HG03060 (cell line): ENCODE data around the gene EMC1.
"Not testable (repeated sequence)": the region's sequence is repeated elsewhere in the genome, so short reads cannot be mapped to it uniquely, and the experiment has no call there.

Experiments
- ATAC-seq: cut with Tn5 transposase; IDR thresholded peaks from one replicate; pipeline ENCODE4 v1.9.1; 2021; ENCODE audit warnings: low read depth, moderate number of reproducible peaks; ENCODE audit not compliant: unreplicated experiment

EMC1 gene

DNA sequence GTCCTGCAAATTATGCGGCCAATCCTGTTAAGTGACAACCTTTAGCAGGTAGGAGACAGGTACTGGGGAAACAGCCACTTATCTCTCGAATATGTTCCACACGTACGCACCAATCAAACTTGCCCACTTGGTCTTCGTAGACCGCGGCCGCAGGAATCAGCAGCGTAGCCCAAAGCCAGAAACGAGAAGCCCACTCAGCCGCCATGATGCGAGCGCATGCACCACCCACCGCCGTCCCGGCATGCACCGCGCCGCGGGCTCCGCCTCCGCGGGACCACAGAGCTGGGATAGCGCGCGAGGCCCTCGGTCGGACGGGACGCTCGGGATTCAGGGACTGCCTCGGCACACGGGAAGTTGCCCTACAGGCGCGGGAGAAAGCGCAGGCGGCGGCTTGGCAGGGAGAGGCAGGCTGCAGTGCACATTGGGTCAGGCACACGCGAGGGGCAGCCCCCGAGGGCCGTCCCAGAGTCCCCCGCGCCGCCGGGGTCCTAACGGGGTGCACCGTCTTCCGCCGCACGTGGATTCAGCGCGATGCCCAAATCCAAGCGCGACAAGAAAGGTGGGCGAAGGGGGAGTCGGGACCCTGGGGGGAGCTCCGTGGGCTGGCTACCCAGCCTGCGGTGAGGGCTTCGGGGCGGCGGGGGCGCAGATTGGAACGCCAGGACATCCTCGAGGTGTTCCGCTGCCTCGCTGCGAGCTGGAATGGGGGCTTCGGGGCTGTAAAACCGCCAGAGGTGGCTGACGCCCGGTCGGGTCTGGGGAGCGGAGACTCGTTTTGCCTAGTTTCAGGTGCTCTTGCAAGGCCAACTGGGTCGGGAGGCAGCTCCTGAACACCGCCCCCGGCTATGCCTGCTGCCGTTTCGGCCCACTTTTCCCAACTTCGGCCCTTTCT lies at the start of gene EMC1, which contains the start of gene MRTO4:
TSS of gene EMC1 (minus strand) at position 220 of the 892 bp plus-strand sequence. CDS start at position 205, 15 bp downstream.
TSS of gene MRTO4 (plus strand) at position 501 of the 892 bp plus-strand sequence. CDS start at position 532, 31 bp downstream.
- peak; percentile 49 for ATAC-seq

DNA sequence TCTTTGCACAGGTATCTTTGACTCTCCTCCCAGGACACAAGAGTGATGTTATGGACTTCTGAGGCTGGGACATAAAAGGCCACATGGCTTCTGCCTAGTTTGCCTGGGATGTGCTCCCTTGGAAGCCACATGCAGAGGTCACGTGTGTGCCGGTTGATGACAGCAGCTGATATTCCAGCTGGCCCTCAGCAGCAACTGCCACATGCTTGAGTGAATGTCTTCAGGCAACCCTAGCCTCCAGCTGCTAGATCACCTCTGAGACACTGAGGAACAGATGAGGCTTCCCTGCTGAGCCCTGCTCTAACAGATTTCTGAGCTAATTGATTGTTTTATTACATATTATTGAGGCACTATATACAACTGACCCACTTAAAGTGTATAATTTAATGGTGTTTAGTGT lies 48.9 kb upstream of the EMC1 start:
- no peak for ATAC-seq

DNA sequence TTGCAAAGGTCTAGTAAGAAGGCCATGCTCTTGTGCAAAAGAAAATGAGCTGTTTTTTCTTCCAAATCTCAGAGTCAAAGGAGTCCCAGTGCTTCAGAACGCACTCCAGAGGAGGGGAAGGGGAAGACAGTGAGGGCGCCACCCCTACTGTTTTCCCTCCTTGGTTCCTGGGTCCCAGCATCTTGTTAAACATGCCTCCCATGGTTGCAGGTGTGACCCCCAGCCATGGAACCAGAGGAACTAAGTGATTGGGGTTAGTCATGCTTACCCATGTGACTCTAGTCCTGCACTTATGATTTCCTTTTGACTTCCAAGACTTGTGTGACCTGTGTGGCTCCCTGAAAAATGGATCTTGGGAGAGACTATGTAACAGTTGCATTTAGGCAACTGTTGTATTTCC lies 43.3 kb upstream of the EMC1 start:
- ATAC-seq: no peak

DNA sequence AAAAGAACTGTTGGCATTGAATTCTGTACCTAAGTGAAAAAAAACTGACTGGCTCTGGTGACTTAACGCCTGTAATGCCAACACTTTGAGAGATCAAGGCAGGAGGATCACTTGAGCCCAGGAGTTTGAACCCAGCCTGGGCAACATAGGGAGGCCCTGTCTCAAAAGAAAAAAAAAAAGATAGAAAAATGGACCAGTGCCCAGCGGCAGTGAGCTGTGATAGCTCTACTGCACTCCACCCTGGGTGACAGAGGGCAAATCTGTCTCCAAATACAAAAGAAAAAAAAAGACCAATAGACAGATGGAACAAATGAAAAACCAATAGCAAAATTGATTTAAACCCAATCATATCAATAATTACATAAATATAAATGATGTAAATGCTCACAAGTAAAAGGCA lies 37.9 kb upstream of the EMC1 start:
- no peak for ATAC-seq

DNA sequence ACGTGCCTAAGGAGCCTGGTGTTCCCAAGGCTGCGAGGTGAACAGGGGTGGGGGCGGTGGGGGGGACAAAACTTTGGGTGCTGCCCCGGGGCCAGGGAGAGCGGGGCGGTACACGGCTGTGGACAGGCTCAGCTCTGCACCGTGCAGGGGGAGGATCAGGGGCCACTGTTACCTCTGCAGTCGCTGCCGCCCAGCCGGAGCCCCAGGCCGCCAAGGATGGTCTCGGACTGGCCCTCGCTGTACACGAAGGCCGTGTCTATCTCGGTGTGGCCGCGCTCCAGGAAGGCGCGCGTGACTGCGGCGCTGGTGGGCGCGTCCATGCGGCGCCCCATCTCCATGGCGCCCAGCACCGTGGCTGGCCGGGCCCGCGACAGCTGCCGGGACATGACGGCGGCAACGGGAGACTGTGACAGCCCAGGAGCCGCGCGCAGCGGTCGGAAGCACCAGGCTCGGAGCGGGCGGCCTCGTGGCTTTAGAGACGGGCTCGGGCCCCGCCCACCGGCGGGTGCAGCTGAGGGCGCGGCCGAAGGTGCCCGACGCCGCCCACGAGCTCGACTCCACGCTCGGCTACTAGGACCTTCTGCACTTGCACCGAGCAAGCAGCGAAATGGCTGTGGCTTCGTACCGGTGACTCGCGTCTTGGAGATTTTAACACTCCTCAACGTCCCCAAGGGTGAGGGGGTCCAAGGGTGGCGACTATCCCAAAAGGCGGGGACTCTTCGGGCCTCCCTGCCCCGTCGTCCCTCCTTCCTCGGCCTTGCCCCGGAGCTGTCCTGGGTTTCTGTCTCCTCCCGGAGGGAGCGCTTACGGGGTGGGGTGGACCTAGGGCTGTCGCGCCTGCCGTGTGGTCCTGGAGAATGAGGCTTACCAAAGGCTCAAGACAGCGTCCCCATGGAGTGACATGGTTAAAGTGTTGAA lies 37.3 kb upstream of the EMC1 start, which contains the start of gene AKR7A3:
TSS of gene AKR7A3 (minus strand) at position 447 of the 918 bp plus-strand sequence. CDS start at position 386, 61 bp downstream.
- ATAC-seq: not testable (repeated sequence)

DNA sequence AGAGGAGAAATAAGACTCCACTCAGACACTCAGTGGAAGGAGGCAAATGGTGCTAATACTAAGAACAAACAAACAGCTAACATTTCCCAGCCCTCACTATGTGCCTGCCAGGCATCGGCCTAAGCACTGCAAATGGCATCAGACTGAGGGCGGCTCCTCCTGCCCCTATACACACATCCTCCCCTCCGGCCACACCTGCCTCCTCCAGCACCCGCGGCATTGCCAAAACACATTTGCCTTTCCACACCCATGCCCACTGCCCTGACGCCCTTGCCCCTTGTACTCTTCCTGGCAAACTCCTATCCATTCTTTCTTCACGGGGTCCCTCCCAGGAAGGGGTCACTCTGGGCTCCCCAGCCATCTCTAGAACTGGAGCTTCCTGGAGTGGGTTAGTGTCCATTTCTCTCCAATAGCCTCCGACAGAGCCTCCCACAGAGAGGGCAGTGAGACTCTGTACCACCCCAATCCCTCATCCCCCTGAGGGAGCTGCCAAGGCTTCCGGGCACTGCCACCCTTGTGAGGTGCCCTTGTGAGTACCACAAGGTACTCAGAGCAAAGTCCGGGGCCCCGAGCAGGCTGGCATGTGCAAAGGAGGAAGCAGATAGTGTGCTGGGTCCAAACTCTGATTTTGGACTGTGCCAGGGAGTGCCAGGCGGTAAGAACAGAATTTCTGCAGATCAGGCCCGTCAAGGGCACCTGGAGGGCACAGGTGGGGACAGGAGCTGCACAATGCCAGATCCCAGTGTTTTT lies 36.3 kb upstream of the EMC1 start:
- ATAC-seq: no peak

DNA sequence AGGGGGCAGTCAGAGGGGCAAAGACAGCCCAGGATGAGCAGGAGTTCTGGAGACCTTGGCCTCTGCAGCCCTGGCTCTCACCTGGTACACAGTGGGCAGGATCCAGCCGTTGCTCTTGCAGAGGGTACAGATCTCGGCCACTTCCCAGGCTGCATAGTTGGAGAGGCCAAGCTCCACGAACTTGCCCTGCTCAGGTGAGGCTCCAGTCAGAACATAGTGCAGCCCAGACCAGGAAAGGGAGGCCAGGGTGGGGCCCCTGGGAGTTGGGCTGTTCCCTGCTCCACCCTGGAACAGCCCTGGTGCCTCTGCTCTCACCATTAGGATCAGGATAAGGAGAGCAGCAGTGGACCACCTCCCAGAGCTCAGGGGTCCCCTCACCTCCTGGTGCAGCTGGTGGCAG lies 34.5 kb upstream of the EMC1 start:
- ATAC-seq: not testable (repeated sequence)

DNA sequence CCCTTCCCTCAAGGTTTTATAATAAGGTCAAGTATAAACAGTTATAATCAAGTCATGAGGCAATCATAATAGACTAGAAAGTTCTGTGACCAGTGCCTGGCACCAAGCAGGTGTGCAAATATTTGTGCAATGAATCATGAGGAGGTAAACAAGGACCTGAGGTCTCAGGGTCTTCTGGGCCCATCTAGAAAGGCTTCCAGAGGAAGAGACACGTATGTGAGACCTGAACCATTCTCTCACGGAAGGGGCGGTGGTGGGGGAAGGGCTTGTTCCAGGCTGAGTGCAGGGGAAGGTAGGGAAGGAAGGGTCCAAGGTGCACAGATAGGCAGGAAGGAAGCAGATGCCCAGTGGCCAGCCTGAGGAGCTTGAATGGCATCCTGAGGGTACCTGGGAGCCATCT lies 34.0 kb upstream of the EMC1 start:
- not testable (repeated sequence) for ATAC-seq

DNA sequence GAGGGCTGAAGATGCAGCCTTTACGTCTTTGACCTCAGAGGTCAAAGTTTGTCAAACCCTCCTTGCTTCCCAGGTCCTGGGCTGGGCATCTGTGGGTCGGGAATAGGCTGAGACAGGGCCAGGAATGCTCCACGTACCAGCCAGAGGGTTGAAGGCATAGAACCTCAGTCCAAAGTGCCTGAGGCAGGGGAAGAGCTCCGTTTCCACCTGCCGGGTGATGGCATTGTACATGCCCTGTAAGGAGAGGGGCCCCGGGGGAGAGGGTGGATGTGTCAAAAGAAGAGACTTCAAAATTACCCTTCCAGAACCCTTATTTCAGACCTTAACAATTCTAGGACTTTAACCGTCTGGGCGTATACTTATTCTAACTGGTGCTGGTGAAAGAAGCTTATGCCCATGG lies 33.6 kb upstream of the EMC1 start:
- no peak for ATAC-seq

DNA sequence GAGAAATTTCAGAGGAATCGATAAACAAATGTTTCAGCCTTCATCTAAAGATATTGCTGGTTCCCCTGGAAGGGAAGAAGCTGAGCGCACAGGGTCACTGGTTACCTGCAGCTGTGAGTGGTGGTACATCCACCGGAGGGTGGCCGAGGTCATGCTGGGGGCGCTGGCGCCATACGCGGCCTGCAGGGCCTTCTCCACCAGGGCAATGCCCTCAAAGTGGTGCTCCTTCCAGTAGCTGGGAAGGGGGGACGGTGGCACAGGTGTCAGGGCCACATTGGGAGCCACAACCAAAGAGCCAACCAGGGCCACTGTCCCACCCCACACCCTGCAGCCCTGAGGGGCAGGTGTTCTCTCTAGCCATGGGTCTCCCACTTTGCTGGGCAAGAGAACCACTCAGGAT lies 32.6 kb upstream of the EMC1 start:
- ATAC-seq: no peak

DNA sequence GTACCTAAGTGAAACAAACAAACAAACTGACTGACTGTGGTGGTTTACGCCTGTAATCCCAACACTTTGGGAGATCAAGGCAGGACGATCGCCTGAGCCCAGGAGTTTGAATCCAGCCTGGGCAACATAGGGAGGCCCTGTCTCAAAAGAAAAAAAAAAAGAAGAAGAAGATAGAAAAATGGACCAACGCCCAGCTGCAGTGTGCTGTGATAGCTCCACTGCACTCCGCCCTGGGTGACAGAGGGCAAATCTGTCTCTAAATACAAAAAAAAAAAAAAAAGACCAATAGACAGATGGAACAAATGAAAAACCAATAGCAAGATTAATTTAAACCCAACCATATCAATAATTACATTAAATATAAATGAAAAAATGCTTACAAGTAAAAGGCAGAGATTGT lies 23.3 kb upstream of the EMC1 start:
- no peak for ATAC-seq

DNA sequence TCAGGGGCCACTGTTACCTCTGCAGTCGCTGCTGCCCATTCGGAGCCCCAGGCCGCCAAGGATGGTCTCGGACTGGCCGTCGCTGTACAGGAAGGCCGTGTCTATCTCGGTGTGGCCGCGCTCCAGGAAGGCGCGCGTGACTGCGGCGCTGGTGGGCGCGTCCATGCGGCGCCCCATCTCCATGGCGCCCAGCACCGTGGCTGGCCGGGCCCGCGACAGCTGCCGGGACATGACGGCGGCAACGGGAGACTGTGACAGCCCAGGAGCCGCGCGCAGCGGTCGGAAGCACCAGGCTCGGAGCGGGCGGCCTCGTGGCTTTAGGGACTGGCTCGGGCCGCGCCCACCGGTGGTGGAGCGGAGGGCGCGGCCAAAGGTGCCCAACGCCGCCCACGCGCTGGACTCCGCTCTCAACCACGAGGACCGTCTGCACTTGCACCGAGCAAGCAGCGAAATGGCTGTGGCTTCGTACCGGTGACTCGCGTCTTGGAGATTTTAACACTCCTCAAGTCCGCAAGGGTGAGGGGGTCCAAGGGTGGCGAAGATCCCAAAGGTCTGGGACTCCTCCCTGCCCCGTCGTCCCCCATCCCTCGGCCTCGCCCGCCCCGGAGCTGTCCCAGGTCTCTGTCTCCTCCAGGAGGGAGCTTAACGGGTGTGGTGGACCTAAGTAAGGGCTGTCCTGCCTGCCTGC lies 22.7 kb upstream of the EMC1 start:
- ATAC-seq: not testable (repeated sequence)

DNA sequence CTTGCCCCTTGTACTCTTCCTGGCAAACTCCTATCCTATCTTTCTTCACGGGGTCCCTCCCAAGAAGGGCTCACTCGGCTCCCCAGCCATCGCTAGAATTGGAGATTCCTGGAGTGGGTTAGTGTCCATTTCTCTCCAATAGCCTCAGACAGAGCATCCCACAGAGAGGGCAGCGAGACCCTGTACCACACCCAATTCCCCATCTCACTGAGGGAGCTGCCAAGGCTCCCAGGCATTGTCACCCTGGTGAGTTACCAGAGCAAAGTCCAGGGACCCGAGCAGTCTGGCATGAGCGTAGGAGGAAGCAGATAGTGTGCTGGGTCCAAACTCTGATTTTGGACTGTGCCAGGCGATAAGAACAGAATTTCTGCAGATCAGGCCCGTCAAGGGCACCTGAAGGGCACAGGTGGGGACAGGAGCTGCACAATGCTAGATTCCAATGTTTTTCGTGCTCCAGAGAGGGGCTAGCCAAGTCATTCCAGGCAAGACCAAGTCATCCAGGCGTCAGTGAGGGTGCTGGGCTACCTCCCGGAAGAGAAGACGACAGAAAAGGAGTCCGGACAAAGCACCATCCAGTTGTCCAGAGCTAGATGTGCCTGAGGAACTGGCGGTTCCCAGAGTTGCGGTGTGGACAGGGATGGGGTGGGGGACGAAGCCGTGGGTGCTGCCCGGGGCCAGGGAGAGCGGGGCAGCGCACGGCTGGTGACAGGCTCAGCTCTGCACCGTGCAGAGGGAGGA lies 22.0 kb upstream of the EMC1 start:
- no peak for ATAC-seq

DNA sequence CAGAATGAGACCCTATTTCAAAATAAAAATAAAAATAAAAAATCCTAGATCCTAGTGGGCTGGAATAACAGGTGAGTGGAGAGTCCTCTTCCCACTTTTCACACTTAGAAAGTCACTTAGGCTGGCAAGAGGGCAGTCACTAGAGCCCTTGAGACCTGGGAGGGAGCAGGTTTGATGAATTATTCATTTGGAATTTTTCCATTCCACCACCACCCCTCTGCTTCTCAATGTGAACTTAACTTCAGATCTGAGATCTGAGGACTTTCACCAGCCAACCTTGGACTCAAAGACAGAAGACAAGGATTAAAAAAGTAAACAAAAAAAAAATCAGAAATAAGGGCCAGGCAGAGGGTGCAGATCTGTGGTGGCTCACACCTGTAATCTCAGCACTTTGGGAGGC lies 20.7 kb upstream of the EMC1 start:
- no peak for ATAC-seq

DNA sequence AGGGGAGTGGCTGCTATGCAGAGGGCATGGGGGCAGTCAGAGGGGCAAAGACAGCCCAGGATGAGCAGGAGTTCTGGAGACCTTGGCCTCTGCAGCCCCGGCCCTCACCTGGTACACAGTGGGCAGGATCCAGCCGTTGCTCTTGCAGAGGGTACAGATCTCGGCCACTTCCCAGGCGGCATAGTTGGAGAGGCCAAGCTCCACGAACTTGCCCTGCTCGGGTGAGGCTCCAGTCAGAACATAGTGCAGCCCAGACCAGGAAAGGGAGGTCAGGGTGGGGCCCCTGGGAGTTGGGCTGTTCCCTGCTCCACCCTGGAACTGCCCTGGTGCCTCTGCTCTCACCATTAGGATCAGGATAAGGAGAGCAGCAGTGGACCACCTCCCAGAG lies 19.0 kb upstream of the EMC1 start:
- ATAC-seq: not testable (repeated sequence)

DNA sequence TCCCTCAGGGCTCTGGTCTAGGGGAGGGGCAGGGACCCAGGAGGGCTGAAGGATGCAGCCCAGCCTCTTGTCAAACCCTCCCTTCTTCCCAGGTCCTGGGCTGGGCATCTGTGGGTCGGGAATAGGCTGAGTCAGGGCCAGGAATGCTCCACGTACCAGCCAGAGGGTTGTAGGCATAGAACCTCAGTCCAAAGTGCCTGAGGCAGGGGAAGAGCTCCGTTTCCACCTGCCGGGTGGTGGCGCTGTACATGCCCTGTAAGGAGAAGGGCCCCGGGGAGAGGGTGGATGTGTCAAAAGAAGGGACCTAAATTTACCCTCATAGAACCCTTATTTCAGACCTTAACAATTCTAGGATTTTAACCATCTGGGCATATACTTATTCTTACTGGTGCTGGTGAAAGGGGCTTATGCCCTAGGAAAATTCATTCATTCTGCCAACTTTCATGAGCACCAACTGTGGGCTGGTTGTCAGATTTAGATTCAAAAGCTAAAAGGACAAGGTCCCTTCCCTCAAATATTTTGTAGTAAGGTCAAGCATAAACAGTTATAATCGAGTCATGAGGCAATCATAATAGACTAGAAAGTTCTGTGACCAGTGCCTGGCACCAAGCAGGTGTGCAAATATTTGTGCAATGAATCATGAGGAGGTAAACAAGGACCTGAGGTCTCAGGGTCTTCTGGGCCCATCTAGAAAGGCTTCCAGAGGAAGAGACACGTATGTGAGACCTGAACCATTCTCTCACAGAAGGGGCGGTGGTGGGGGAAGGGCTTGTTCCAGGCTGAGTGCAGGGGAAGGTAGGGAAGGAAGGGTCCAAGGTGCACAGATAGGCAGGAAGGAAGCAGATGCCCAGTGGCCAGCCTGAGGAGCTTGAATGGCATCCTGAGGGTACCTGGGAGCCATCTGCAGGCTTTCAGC lies 18.4 kb upstream of the EMC1 start:
- ATAC-seq: not testable (repeated sequence)

DNA sequence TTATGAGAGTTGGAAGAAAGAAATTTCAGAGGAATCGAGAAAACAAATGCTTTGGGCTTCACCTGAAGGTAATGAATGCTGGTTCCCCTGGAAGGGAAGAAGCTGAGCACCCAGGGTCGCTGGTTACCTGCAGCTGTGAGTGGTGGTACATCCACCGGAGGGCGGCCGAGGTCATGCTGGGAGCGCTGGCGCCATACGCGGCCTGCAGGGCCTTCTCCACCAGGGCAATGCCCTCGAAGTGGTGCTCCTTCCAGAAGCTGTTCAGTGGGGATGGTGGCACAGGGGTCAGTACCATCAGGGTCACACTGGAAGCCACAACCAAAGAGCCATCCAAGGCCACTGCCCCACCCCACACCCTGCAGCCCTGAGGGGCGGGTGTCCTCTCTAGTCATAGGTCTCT lies 17.1 kb upstream of the EMC1 start:
- ATAC-seq: no peak

DNA sequence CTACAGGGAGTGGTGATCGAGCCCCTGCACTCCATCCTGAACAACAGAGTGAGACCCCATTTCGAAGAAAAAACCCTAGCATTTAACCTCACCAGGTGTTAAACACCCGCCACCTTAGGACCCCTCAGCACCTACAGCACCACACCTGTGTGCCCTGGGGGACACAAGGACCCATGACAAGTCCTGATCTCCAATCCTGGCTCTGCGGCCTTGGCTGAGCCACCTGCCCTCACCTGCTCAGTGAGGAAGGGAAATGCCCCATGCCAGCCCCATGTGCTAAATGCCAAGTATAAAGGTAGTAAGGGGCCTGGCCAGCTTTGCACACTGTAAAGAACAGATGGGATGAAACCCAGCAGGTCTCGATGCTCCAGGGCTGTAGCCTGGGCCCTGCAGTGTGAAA lies 11.4 kb upstream of the EMC1 start:
- ATAC-seq: no peak
